Tibial nerve (tissue), 3 donors: Measurements from ENCODE around the gene OR11G2.

Experiments
- POLR2A ChIP-seq, 2 donors: fragments of 450-650 bp; IDR thresholded peaks; one replicate each; pipeline ENCODE4 v1.6.1; 2017; ENCODE audit warnings: antibody characterized with exemption in 2 of 2, mild to moderate bottlenecking in 2 of 2, moderate library complexity in 2 of 2
- TF ChIP-seq, protein P1 (sequence below), 5 experiments: fragments of 200-600 bp in 3 of 5; fragments of 450-650 bp in 2 of 5; sonication (generic) in 3 of 5; IDR thresholded peaks; one replicate each; pipeline ENCODE4 v1.5.1; 2016 to 2019; ENCODE audit warnings: antibody characterized with exemption in 5 of 5, mild to moderate bottlenecking in 3 of 5, moderate library complexity in 2 of 5

DNA sequence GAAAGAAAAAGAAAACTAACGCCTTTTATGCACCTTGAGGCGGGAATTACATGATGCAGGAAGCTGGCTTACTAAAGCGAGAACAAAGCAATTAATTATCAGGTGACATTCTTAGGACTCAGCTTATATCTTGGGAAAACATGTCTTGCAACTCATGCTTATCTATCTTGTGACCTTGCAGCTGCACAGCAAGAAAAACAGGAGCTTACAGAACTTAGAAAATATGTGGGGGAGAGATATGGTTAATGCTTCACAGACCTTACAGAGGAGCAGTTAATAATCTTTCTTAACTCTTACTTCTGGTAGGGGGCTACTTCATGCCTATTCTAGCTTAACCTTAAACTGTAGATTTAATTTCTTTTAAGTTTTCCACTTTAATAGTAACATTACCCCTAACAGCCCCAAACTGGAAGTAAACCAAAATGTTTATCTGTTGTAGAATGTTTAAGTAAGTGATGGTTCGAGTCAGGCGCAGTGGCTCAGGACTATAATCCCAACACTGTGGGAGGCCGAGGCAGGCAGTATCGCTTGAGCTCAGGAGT is 13.2 kb upstream of the OR11G2 start:
- TF ChIP-seq POLR2A (IDR thresholded peaks at IDR 0.05) = no peak
- TF ChIP-seq, protein P1, sequence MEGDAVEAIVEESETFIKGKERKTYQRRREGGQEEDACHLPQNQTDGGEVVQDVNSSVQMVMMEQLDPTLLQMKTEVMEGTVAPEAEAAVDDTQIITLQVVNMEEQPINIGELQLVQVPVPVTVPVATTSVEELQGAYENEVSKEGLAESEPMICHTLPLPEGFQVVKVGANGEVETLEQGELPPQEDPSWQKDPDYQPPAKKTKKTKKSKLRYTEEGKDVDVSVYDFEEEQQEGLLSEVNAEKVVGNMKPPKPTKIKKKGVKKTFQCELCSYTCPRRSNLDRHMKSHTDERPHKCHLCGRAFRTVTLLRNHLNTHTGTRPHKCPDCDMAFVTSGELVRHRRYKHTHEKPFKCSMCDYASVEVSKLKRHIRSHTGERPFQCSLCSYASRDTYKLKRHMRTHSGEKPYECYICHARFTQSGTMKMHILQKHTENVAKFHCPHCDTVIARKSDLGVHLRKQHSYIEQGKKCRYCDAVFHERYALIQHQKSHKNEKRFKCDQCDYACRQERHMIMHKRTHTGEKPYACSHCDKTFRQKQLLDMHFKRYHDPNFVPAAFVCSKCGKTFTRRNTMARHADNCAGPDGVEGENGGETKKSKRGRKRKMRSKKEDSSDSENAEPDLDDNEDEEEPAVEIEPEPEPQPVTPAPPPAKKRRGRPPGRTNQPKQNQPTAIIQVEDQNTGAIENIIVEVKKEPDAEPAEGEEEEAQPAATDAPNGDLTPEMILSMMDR (IDR thresholded peaks at IDR 0.05) = no peak
